Measurements from ENCODE around the gene UXS1.
A peak's percentile ranks its signal among the peaks of the same experiment; 100 is the strongest.
"Not testable (repeated sequence)": the region's sequence is repeated elsewhere in the genome, so short reads cannot be mapped to it uniquely, and the experiment has no call there.

The UXS1 gene

DNA sequence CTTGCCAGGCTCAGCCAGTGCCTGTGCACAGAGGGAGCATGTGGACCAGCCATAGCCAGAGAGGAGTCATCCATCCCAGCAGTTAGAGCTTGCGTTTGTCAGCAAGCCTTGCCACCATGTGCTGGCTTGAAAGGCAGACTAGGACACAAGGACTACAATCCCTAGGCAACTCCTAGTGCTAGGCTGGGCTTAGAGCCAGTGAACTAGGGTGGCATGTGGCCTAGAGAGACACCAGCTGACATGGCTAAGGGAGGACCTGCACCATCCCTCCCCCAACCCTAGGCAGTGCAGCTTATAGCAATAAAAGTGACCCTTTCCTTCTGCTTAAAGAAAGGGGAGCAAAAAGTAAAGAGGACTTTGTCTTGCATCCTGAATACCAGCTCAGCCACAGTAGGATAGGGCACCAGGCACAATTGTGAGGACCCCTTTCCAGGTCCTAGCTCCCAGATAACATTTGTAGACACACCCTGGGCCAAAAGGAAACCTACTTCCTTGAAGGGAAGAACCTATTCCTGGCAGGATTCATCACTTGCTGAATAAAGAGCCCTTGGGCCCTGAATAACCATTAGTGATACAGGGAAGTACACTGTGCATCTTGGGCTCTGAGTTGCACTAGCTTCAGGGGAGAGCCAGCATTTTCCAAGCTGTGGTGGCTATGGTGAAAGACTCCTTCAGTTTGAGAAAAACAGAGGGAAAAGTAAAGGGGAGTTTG is 38.7 kb upstream of the UXS1 start:
- H3K4me1 ChIP-seq (ENCODE audit: insufficient read depth, low read length): no peaks in the 10 kb centered on the region
- H3K9me3 ChIP-seq (ENCODE audit: insufficient read depth, low read length, severe bottlenecking): peaks cover 28% of the 10 kb centered on the region
- no peaks in the 10 kb centered on the region for H4K20me1 ChIP-seq (ENCODE audit: insufficient read depth, low read length)
- H3K36me3 ChIP-seq (ENCODE audit: insufficient read depth, low read length): no peaks in the 10 kb centered on the region
- DNase-seq (no peak), ATAC-seq (ENCODE audit: insufficient read depth, low read depth) (no peak)
- no peaks in the 10 kb centered on the region for H3K79me2 ChIP-seq (ENCODE audit: insufficient read depth, low read length)
- no peak overlapping the region for H2AFZ ChIP-seq (ENCODE audit: low read depth, low read length)
- no peaks in the 10 kb centered on the region for H3K27me3 ChIP-seq (ENCODE audit: insufficient read depth, low read length, poor library complexity)
- H3K27ac ChIP-seq (ENCODE audit: low read length): no peak overlapping the region
- H3K9ac ChIP-seq (ENCODE audit: low read depth, low read length): no peak overlapping the region
- H3K4me3 ChIP-seq (ENCODE audit: low read depth in 1 of 2, low read length in 2 of 2): no peak overlapping the region
- H3K4me2 ChIP-seq (ENCODE audit: insufficient read depth, low read length): no peak overlapping the region
- TF ChIP-seq CTCF (IDR thresholded peaks at IDR 0.05; ENCODE audit: borderline replicate concordance, extremely low read depth, low read length, poor library complexity, severe bottlenecking): no peak
- no peak for TF ChIP-seq EZH2 (IDR thresholded peaks at IDR 0.05; ENCODE audit: borderline replicate concordance, low read depth, low read length, severe bottlenecking)

GRCh38 chr2:106223347-106223746 is 29.2 kb upstream of the UXS1 start:
- Histone ChIP-seq H3K27me3 (ENCODE audit: insufficient read depth, low read length, poor library complexity) (no peaks in the 10 kb centered on the region), H3K36me3 (ENCODE audit: insufficient read depth, low read length) (no peaks in the 10 kb centered on the region), H3K4me1 (ENCODE audit: insufficient read depth, low read length) (no peaks in the 10 kb centered on the region), H3K9ac (ENCODE audit: low read depth, low read length) (no peak overlapping the region), H3K27ac (ENCODE audit: low read length) (no peak overlapping the region), H3K4me3 (ENCODE audit: low read depth in 1 of 2, low read length in 2 of 2) (no peak overlapping the region), H4K20me1 (ENCODE audit: insufficient read depth, low read length) (no peaks in the 10 kb centered on the region), H3K4me2 (ENCODE audit: insufficient read depth, low read length) (no peak overlapping the region), H2AFZ (ENCODE audit: low read depth, low read length) (no peak overlapping the region), H3K9me3 (ENCODE audit: insufficient read depth, low read length, severe bottlenecking) (no peaks in the 10 kb centered on the region), H3K79me2 (ENCODE audit: insufficient read depth, low read length) (no peaks in the 10 kb centered on the region)
- DNase-seq (peak; percentile 10), ATAC-seq (ENCODE audit: insufficient read depth, low read depth) (no peak)
- TF ChIP-seq EZH2 (IDR thresholded peaks at IDR 0.05; ENCODE audit: borderline replicate concordance, low read depth, low read length, severe bottlenecking) (no peak), CTCF (IDR thresholded peaks at IDR 0.05; ENCODE audit: borderline replicate concordance, extremely low read depth, low read length, poor library complexity, severe bottlenecking) (no peak)

GRCh38 chr2:106222057-106222456 is 28.0 kb upstream of the UXS1 start:
- not testable (repeated sequence) for H4K20me1 ChIP-seq (ENCODE audit: insufficient read depth, low read length); H3K27me3 ChIP-seq (ENCODE audit: insufficient read depth, low read length, poor library complexity); H2AFZ ChIP-seq (ENCODE audit: low read depth, low read length); H3K9ac ChIP-seq (ENCODE audit: low read depth, low read length); H3K79me2 ChIP-seq (ENCODE audit: insufficient read depth, low read length); H3K4me1 ChIP-seq (ENCODE audit: insufficient read depth, low read length); ATAC-seq (ENCODE audit: insufficient read depth, low read depth); H3K36me3 ChIP-seq (ENCODE audit: insufficient read depth, low read length); DNase-seq; H3K4me3 ChIP-seq (ENCODE audit: low read depth in 1 of 2, low read length in 2 of 2); H3K9me3 ChIP-seq (ENCODE audit: insufficient read depth, low read length, severe bottlenecking); H3K27ac ChIP-seq (ENCODE audit: low read length); H3K4me2 ChIP-seq (ENCODE audit: insufficient read depth, low read length)

- Histone ChIP-seq H4K20me1 (ENCODE audit: insufficient read depth, low read length) (no peaks in the 10 kb centered on the region), H3K9ac (ENCODE audit: low read depth, low read length) (no peak overlapping the region), H3K79me2 (ENCODE audit: insufficient read depth, low read length) (no peaks in the 10 kb centered on the region), H3K9me3 (ENCODE audit: insufficient read depth, low read length, severe bottlenecking) (peaks cover 4% of the 10 kb centered on the region), H3K27me3 (ENCODE audit: insufficient read depth, low read length, poor library complexity) (no peaks in the 10 kb centered on the region), H3K4me2 (ENCODE audit: insufficient read depth, low read length) (no peak overlapping the region), H3K36me3 (ENCODE audit: insufficient read depth, low read length) (no peaks in the 10 kb centered on the region), H3K27ac (ENCODE audit: low read length) (no peak overlapping the region), H2AFZ (ENCODE audit: low read depth, low read length) (no peak overlapping the region), H3K4me3 (ENCODE audit: low read depth in 1 of 2, low read length in 2 of 2) (no peak overlapping the region), H3K4me1 (ENCODE audit: insufficient read depth, low read length) (peaks cover 10% of the 10 kb centered on the region)
- ATAC-seq (ENCODE audit: insufficient read depth, low read depth) (no peak), DNase-seq (no peak)
- TF ChIP-seq EZH2 (IDR thresholded peaks at IDR 0.05; ENCODE audit: borderline replicate concordance, low read depth, low read length, severe bottlenecking) (no peak), CTCF (IDR thresholded peaks at IDR 0.05; ENCODE audit: borderline replicate concordance, extremely low read depth, low read length, poor library complexity, severe bottlenecking) (no peak)
Measured at GRCh38 chr2:106219813-106220212, 25.7 kb upstream of the UXS1 start.

DNA sequence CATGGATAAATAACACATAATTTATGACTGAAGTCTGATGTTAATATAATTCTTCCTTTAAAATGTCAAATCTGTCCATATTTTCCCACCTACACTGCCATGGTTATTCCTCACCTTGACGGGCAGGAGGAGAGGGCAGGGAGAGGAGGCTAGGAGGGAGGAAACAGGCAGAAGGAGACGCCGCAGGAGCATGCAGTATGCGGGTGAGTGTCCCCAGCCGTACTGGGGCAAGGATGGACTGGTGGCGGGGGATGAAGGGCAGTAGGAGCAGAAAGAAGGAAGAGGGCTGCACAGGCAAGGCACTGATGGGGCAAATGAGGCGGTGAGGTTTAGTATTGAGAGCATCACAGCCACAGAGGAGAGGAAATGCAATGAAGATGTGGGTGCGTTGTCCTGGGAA is 25.1 kb upstream of the UXS1 start:
- not testable (repeated sequence) for H3K27ac ChIP-seq (ENCODE audit: low read length); H3K9ac ChIP-seq (ENCODE audit: low read depth, low read length); H3K27me3 ChIP-seq (ENCODE audit: insufficient read depth, low read length, poor library complexity); DNase-seq; H3K4me2 ChIP-seq (ENCODE audit: insufficient read depth, low read length); H3K4me3 ChIP-seq (ENCODE audit: low read depth in 1 of 2, low read length in 2 of 2); H2AFZ ChIP-seq (ENCODE audit: low read depth, low read length); H3K79me2 ChIP-seq (ENCODE audit: insufficient read depth, low read length); ATAC-seq (ENCODE audit: insufficient read depth, low read depth); H3K36me3 ChIP-seq (ENCODE audit: insufficient read depth, low read length); H3K9me3 ChIP-seq (ENCODE audit: insufficient read depth, low read length, severe bottlenecking); H4K20me1 ChIP-seq (ENCODE audit: insufficient read depth, low read length); H3K4me1 ChIP-seq (ENCODE audit: insufficient read depth, low read length)

All from DND-41 (cell line).